Subcutaneous abdominal adipose tissue (tissue), 5 donors: ENCODE results near the gene COL24A1.

Experiments
- H3K27ac ChIP-seq: one replicate; pipeline ENCODE4 v1.7.0; 2013; ENCODE audit warnings: low read depth, mild to moderate bottlenecking, inconsistent platforms, low read length, moderate library complexity
- H3K27me3 ChIP-seq, 5 donors: one replicate each; pipeline ENCODE4 v1.7.0; 2013; ENCODE audit warnings: low read length in 5 of 5, inconsistent platforms in 1 of 5; ENCODE audit not compliant: control insufficient read depth in 5 of 5, insufficient read depth in 4 of 5
- H3K36me3 ChIP-seq, 5 donors: one replicate each; pipeline ENCODE4 v1.7.0; 2013; ENCODE audit warnings: low read length in 5 of 5; ENCODE audit not compliant: control insufficient read depth in 5 of 5, insufficient read depth in 5 of 5
- H3K4me1 ChIP-seq, 5 donors: one replicate each; pipeline ENCODE4 v1.7.0; 2013; ENCODE audit warnings: low read length in 5 of 5, mild to moderate bottlenecking in 3 of 5, moderate library complexity in 1 of 5; ENCODE audit not compliant: control insufficient read depth in 5 of 5, insufficient read depth in 5 of 5
- H3K4me3 ChIP-seq, 5 donors: one replicate each; pipeline ENCODE4 v1.7.0; 2013; ENCODE audit warnings: low read length in 5 of 5, low read depth in 1 of 5
- H3K9ac ChIP-seq, 5 donors: one replicate each; pipeline ENCODE4 v1.7.0; 2013; ENCODE audit warnings: low read length in 5 of 5, mild to moderate bottlenecking in 4 of 5, moderate library complexity in 3 of 5
- H3K9me3 ChIP-seq, 5 donors: one replicate each; pipeline ENCODE4 v1.7.0; 2013; ENCODE audit warnings: low read length in 5 of 5; ENCODE audit not compliant: control insufficient read depth in 5 of 5
- donor health status: healthy.
- donor health status: healthy.
- donor health status: healthy.
- donor health status: healthy.
- donor health status: healthy.

COL24A1 gene

DNA sequence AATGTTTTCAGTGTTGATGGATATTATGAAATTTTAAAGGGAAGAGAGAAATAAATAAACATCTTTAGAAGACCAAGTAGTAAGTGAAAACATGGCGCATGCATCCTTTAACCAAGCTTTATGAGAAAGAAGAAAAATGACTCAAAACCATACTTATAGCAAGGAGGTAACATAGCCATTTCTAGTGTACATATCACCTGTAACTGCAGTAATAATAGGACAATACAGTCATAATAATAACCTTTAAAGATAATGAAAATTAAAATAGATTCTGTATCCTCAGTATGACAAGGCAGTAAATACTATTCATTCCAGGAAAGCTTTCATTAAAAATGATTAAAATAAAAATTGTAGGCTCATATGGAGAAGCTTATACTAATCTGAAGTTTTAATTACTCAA, 141.2 kb downstream of the COL24A1 start:
- Histone ChIP-seq H3K9me3 (no peaks in the 10 kb centered on the region), H3K4me1 (no peaks in the 10 kb centered on the region), H3K27me3 (no peaks in the 10 kb centered on the region), H3K36me3 (no peaks in the 10 kb centered on the region), H3K27ac (no peak overlapping the region), H3K9ac (no peak overlapping the region), H3K4me3 (no peak overlapping the region)

DNA sequence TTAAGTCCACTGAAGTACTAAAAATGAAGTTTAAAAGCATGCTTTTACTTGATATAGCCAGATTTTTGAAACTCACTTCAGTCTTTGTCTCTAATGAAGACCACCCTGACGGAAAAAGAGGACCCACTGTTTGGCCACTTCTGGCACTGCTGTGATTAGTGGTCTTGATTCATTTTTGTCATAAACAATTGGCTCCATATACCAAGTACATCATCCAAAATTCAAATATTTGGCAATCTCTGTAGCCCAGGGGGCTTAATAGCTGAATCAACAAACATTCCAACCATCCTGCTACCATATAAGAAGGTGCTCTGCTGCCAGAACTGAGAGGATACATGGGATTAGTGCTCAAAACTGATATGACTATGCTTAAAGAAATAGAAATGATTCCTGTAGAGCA, 156.0 kb downstream of the COL24A1 start:
- Histone ChIP-seq H3K27ac (no peak overlapping the region), H3K4me3 (no peak overlapping the region), H3K27me3 (no peaks in the 10 kb centered on the region), H3K36me3 (no peaks in the 10 kb centered on the region), H3K9ac (no peak overlapping the region), H3K4me1 (peaks cover 0 to 22% (median 0%) of the 10 kb centered on the region in 5 donors), H3K9me3 (peaks cover 0 to 7% (median 2%) of the 10 kb centered on the region in 5 donors)

DNA sequence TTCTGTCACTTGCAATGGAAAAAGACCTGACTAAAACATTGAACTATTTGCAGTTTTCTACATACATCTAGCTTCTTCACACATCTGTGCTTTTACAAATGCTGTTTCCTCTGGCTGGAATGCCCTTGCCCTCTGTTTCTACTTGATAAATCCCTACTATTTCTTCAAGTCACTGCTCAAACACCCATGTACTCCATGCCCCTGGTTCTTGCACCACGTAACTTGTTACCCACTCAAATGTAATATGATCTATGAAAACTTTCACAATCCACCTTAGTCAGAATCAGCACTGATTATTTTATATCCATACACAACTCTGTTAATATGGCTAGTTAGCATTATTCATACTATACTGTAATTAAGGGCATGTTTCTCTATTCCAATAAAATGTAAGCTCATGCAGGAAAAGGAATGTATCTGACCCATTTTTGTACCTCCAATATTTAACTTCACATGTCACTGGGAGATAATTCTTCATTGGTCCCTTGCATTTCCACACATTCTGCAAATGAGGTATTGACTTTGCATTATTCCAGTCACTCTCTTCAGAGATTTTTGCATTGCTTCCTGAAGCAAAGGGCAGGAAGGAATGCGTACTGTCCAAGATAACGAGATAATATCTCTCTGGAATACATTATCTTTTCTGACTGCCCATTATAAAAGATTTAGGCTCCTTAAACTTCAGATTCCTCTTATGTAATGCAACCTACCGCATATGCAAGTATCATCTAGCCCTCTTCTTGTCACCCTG, 158.3 kb downstream of the COL24A1 start:
- Histone ChIP-seq H3K27me3 (no peaks in the 10 kb centered on the region), H3K36me3 (no peaks in the 10 kb centered on the region), H3K4me3 (no peak overlapping the region)

DNA sequence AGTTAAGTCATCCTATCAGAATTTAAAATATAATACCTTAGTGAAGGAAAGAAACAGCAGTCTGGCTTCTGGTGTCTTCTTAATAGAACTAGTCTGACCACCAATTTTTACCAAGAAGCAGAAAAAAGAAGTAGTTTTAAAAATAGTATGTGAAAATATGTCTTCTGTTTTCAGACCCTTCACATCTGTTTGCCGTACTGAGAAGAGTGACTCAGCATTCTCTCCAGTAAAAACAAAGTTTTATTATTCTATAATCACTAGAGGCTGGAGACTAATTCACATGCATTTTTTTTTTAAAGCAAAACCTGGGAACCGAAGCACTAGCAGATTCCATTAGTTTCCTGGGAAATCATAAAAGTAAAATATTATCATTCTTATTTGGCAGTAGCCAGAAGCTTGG, 163.8 kb downstream of the COL24A1 start:
- H3K9ac ChIP-seq = peak overlapping the region in 3 of 5 donors; percentile 20 to 73 (median 68)
- H3K4me3 ChIP-seq = peak overlapping the region; percentile 3 to 53 (median 47)
- no peaks in the 10 kb centered on the region for H3K9me3 ChIP-seq
- peaks cover 0 to 10% (median 0%) of the 10 kb centered on the region in 5 donors for H3K4me1 ChIP-seq
- H3K36me3 ChIP-seq = no peaks in the 10 kb centered on the region
- no peak overlapping the region for H3K27ac ChIP-seq
- no peaks in the 10 kb centered on the region for H3K27me3 ChIP-seq

More for the DNA sequence above, 158.3 kb downstream of the COL24A1 start:
- Histone ChIP-seq H3K9ac (no peak overlapping the region), H3K9me3 (no peaks in the 10 kb centered on the region), H3K4me1 (peaks cover 0 to 22% (median 0%) of the 10 kb centered on the region in 5 donors), H3K27ac (no peak overlapping the region)

GRCh38 chr1:85991261-85991660, 165.3 kb downstream of the COL24A1 start:
- H3K4me1 ChIP-seq = peaks cover 0 to 7% (median 0%) of the 10 kb centered on the region in 5 donors
- no peak overlapping the region for H3K9ac ChIP-seq
- no peaks in the 10 kb centered on the region for H3K9me3 ChIP-seq
- no peaks in the 10 kb centered on the region for H3K27me3 ChIP-seq
- H3K36me3 ChIP-seq = no peaks in the 10 kb centered on the region
- no peak overlapping the region for H3K27ac ChIP-seq
- H3K4me3 ChIP-seq = no peak overlapping the region

GRCh38 chr1:85984636-85985035, 171.9 kb downstream of the COL24A1 start:
- H3K27ac ChIP-seq = no peak overlapping the region
- H3K27me3 ChIP-seq = no peaks in the 10 kb centered on the region
- no peaks in the 10 kb centered on the region for H3K4me1 ChIP-seq
- H3K9ac ChIP-seq = no peak overlapping the region
- H3K4me3 ChIP-seq = no peak overlapping the region
- H3K36me3 ChIP-seq = peaks cover 0 to 4% (median 0%) of the 10 kb centered on the region in 5 donors
- H3K9me3 ChIP-seq = no peaks in the 10 kb centered on the region

DNA sequence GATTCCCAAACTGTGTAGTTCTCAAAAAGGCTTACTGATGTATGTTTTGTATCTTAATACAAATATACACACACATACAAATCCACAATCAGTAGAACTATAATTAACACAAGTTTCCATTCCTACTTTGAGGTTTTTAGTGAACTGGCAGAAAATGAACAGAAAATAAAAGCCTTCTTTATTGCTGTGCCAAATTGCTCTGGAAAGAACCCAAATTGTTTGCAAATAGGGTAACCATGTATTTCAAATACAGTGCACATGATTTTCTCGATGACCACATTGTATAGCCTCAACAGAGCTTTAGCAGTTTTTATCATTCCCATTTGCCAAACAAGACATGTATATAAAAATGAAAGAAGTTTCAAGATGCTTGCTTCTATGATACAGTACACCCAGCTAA, 173.3 kb downstream of the COL24A1 start:
- H3K9me3 ChIP-seq = no peaks in the 10 kb centered on the region

GRCh38 chr1:85976516-85977205, 179.9 kb downstream of the COL24A1 start:
- Histone ChIP-seq H3K4me3 (peak overlapping the region in 2 of 5 donors; percentile 31 to 46), H3K27me3 (no peaks in the 10 kb centered on the region), H3K9me3 (peaks cover 0 to 3% (median 0%) of the 10 kb centered on the region in 5 donors), H3K36me3 (no peaks in the 10 kb centered on the region), H3K9ac (no peak overlapping the region), H3K27ac (no peak overlapping the region), H3K4me1 (peaks cover 3 to 19% (median 16%) of the 10 kb centered on the region in 5 donors)

More for the DNA sequence above, 173.3 kb downstream of the COL24A1 start:
- Histone ChIP-seq H3K36me3 (peaks cover 0 to 4% (median 0%) of the 10 kb centered on the region in 5 donors), H3K4me1 (no peaks in the 10 kb centered on the region), H3K4me3 (no peak overlapping the region), H3K27ac (no peak overlapping the region), H3K9ac (no peak overlapping the region), H3K27me3 (no peaks in the 10 kb centered on the region)

- peaks cover 0 to 3% (median 0%) of the 10 kb centered on the region in 5 donors for H3K9me3 ChIP-seq
- H3K4me3 ChIP-seq = peak overlapping the region in 4 of 5 donors; percentile 24 to 46 (median 37)
- H3K27me3 ChIP-seq = no peaks in the 10 kb centered on the region
- no peaks in the 10 kb centered on the region for H3K36me3 ChIP-seq
- no peak overlapping the region for H3K27ac ChIP-seq
- H3K4me1 ChIP-seq = peaks cover 3 to 19% (median 16%) of the 10 kb centered on the region in 5 donors
- H3K9ac ChIP-seq = peak overlapping the region in 1 of 5 donors; percentile 25
Measured at GRCh38 chr1:85975912-85976371, 180.6 kb downstream of the COL24A1 start.

DNA sequence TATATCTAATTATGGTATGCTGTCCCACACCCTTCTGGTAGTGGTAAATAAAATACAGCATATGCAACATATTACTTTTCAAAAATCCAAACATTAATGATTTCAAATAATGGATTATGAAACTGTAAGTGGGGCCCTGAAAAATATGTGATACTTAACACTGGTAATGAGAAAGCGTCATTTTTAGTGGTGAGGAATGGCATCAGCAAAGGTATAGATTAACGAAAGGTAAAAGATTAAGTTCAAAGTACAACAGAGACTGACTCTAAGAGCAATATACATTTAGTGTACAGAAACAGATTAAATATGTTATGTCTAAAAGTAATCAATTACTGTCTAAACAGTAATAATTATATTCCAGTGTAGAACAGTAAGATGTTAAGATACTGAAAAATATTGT, 194.1 kb downstream of the COL24A1 start:
- Histone ChIP-seq H3K4me3 (no peak overlapping the region), H3K27me3 (no peaks in the 10 kb centered on the region), H3K9ac (no peak overlapping the region), H3K4me1 (peaks cover 0 to 4% (median 0%) of the 10 kb centered on the region in 5 donors), H3K27ac (no peak overlapping the region), H3K9me3 (no peaks in the 10 kb centered on the region), H3K36me3 (no peaks in the 10 kb centered on the region)
